OCI-LY7 (cell line): ENCODE results near the gene ATP5PD. TPM values are rescaled to one million over a fixed set of nuclear protein-coding genes. Genes with fewer than 3 reads are reported as not detected.

Experiments used
- BruUV-seq: library from RNA; stranded (reverse); fragments of 400-500 nt; replicated peaks from 2 replicates; lab custom pipeline; 2021; lab: Mats Ljungman, UMichigan
- CTCF ChIA-PET: fragments of 300-600 bp; sonication (Branson Sonifier 250); formaldehyde crosslinking; loops from one replicate; lab custom pipeline; 2022; ENCODE audit warnings: antibody characterized with exemption; ENCODE audit not compliant: unreplicated experiment; lab: Charles Lee
- POLR2A ChIA-PET: fragments of 300-600 bp; sonication (Branson Sonifier 250); formaldehyde crosslinking; loops from one replicate; lab custom pipeline; 2022; ENCODE audit warnings: antibody characterized with exemption; lab: Charles Lee
- DNase-seq: peaks from one replicate; pipeline ENCODE4 v3.0.0-alpha.2; 2015; ENCODE audit warnings: low spot score
- H2AFZ ChIP-seq: fragments of 200-600 bp; sonication (generic), shearing (Covaris generic); 2 replicates; pipeline ENCODE4 v1.6.1; 2014; ENCODE audit warnings: mild to moderate bottlenecking, antibody characterized with exemption, low read length, moderate library complexity
- H3K27ac ChIP-seq: fragments of 200-600 bp; sonication (generic); 2 replicates; pipeline ENCODE4 v1.5.1; 2014; ENCODE audit warnings: mixed run types, low read depth, mild to moderate bottlenecking, moderate library complexity, low read length, inconsistent platforms; ENCODE audit not compliant: poor library complexity, severe bottlenecking
- H3K36me3 ChIP-seq: fragments of 200-600 bp; sonication (generic); 2 replicates; pipeline ENCODE4 v1.6.1; 2014; ENCODE audit warnings: mild to moderate bottlenecking, antibody characterized with exemption, low read length, moderate library complexity, mixed read lengths; ENCODE audit not compliant: insufficient read depth
- H3K4me1 ChIP-seq: fragments of 200-600 bp; sonication (generic); 2 replicates; pipeline ENCODE4 v1.5.1; 2014; ENCODE audit warnings: mild to moderate bottlenecking, low read length; ENCODE audit not compliant: insufficient read depth, poor library complexity, severe bottlenecking
- H3K4me2 ChIP-seq: fragments of 200-600 bp; sonication (generic); 2 replicates; pipeline ENCODE4 v1.6.1; 2014; ENCODE audit warnings: mild to moderate bottlenecking, low read length
- H3K4me3 ChIP-seq: fragments of 200-600 bp; sonication (generic); 2 replicates; pipeline ENCODE4 v1.5.1; 2014; ENCODE audit warnings: mild to moderate bottlenecking, low read depth, low read length; ENCODE audit not compliant: poor library complexity, severe bottlenecking
- H3K79me2 ChIP-seq: fragments of 200-600 bp; sonication (generic); 2 replicates; pipeline ENCODE4 v1.6.1; 2016; ENCODE audit warnings: low read depth, mild to moderate bottlenecking, low read length, moderate library complexity, mixed read lengths; ENCODE audit not compliant: insufficient read depth
- H3K9me2 ChIP-seq: fragments of 200-600 bp; sonication (generic); 2 replicates; pipeline ENCODE4 v1.6.1; 2016; ENCODE audit warnings: mild to moderate bottlenecking, low read length, mixed read lengths; ENCODE audit not compliant: insufficient read depth
- H3K9me3 ChIP-seq: fragments of 200-600 bp; sonication (generic); 2 replicates; pipeline ENCODE4 v1.6.1; 2014; ENCODE audit warnings: mild to moderate bottlenecking, mixed run types, low read length, mixed read lengths
- H4K20me1 ChIP-seq: fragments of 200-600 bp; sonication (generic); 2 replicates; pipeline ENCODE4 v1.6.1; 2014; ENCODE audit warnings: mild to moderate bottlenecking, antibody characterized with exemption, low read length, moderate library complexity, mixed read lengths; ENCODE audit not compliant: insufficient read depth
- EZH2phosphoT487 ChIP-seq: fragments of 200-600 bp; sonication (generic); IDR thresholded peaks from 2 replicates; pipeline ENCODE4 v1.6.1; 2018; ENCODE audit warnings: low read depth, borderline replicate concordance, mild to moderate bottlenecking, mixed run types, antibody characterized with exemption, low read length, moderate library complexity, mixed read lengths
- intact Hi-C: fragments of 100-400 bp; cut with micrococcal nuclease; formaldehyde crosslinking; loops from one replicate; pipeline ENCODE4 v1.10.0; 2022; ENCODE audit not compliant: unreplicated experiment
- total RNA-seq, 2 experiments: library from RNA; depleted of rRNA in 1 of 2; stranded (reverse); fragments of >200 nt in 1 of 2; shearing (Covaris generic) in 1 of 2; gene quantifications; 2 replicates each; pipeline ENCODE4 v1.2.3, GENCODE V29; 2014 to 2022
- TF ChIP-seq, protein P1 (sequence below): fragments of 200-600 bp; sonication (generic); conservative IDR thresholded peaks from 2 replicates; pipeline ENCODE4 v1.5.1; 2014; ENCODE audit warnings: mild to moderate bottlenecking, antibody characterized with exemption, low read length, moderate library complexity, mixed read lengths

Gene ATP5PD
- total RNA-seq, 2 experiments from 2014 or later: 301 to 317 TPM

DNA sequence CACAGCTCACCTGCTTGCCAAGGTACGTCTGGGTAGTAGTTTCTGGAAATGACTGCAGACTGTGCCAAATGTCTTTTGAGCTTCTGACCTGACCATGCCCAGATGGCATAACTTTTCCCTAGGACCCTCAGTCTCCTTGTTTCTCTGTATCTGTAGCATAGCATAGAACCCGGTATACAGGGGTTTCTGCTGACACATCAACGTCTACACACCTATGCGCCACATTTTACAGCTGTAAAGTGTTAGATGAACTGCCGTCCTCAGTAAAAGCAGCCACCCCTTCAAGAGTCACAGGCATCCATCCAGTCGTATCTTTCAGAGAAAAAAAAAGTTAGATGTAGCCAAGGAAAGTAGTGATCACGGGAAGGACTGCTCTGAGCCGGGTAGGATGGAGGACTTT is 17.7 kb upstream of the ATP5PD start:
- H3K79me2 ChIP-seq: no peaks in the 10 kb centered on the region
- no peaks in the 10 kb centered on the region for H3K9me3 ChIP-seq
- no peak overlapping the region for H3K4me3 ChIP-seq
- CTCF ChIA-PET: interaction anchor here (1.1 kb wide), 1 partner anchor 27 kb away, joined by 3 read pairs; no protein-coding TSS in a partner anchor
- no peaks in the 10 kb centered on the region for H3K9me2 ChIP-seq
- BruUV-seq: no TSS peak
- H2AFZ ChIP-seq: no peak overlapping the region
- peaks cover 57% of the 10 kb centered on the region for H3K36me3 ChIP-seq
- POLR2A ChIA-PET: interaction anchor here (1.4 kb wide), 1 partner anchor 10 kb away, joined by 5 read pairs; no protein-coding TSS in a partner anchor
- H3K4me1 ChIP-seq: no peaks in the 10 kb centered on the region
- intact Hi-C loops: no loop called here
- no peak for DNase-seq
- no peaks in the 10 kb centered on the region for H4K20me1 ChIP-seq
- H3K4me2 ChIP-seq: no peak overlapping the region
- no peak overlapping the region for H3K27ac ChIP-seq
- TF ChIP-seq, protein P1, sequence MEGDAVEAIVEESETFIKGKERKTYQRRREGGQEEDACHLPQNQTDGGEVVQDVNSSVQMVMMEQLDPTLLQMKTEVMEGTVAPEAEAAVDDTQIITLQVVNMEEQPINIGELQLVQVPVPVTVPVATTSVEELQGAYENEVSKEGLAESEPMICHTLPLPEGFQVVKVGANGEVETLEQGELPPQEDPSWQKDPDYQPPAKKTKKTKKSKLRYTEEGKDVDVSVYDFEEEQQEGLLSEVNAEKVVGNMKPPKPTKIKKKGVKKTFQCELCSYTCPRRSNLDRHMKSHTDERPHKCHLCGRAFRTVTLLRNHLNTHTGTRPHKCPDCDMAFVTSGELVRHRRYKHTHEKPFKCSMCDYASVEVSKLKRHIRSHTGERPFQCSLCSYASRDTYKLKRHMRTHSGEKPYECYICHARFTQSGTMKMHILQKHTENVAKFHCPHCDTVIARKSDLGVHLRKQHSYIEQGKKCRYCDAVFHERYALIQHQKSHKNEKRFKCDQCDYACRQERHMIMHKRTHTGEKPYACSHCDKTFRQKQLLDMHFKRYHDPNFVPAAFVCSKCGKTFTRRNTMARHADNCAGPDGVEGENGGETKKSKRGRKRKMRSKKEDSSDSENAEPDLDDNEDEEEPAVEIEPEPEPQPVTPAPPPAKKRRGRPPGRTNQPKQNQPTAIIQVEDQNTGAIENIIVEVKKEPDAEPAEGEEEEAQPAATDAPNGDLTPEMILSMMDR: no peak
- TF ChIP-seq EZH2phosphoT487: no peak

DNA sequence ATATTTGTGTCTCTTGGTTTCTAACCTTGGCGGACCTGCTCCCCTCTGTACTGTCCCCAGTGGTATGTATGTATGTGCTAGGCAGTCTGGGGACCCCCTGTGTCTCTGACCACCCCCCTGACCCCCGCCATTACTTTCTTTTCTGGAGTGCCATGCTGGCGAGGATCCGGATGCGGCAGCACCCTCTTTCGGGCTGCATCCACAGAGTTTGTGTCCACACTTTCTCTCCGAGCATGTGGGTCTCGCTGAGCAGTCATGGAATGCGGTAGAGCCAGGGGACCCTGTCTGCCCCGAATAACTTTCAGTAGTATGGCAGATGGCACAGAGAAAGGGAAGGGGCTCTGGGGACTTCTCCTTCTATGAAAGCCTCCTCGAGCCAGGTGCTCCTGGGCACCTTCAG is 17.3 kb upstream of the ATP5PD start:
- intact Hi-C loops: no loop called here
- no TSS peak for BruUV-seq

DNA sequence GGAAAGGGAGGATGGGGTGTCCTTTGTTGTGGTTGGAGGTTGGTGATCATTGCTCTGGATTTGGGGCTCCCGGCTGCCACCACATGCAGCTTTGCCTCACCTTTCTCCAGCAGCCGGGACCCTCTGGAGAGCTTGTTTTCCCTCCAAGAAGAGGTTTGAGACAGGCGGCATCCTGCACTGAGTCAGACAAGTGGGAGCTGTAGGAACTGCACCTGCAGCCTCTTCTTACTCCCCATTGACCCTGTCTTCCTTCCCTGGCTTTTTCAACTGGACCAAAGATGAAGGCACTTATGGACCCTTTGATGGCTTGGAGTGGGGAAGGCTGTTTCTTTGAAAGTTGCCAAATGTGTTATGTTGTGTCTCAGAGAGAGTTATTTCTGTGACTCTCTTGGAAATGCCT is 16.9 kb upstream of the ATP5PD start:
- intact Hi-C loops: no loop called here
- H4K20me1 ChIP-seq: no peaks in the 10 kb centered on the region
- ChIA-PET POLR2A (interaction anchor here (1.4 kb wide), 1 partner anchor 10 kb away, joined by 5 read pairs; no protein-coding TSS in a partner anchor), CTCF (interaction anchor here (1.1 kb wide), 1 partner anchor 100 kb away, joined by 4 read pairs; no protein-coding TSS in a partner anchor)
- H3K4me3 ChIP-seq: no peak overlapping the region
- no peaks in the 10 kb centered on the region for H3K4me1 ChIP-seq
- H3K36me3 ChIP-seq: peaks cover 62% of the 10 kb centered on the region
- no peak for DNase-seq
- TF ChIP-seq EZH2phosphoT487: no peak
- TF ChIP-seq, protein P1: no peak
- H2AFZ ChIP-seq: no peak overlapping the region
- no TSS peak for BruUV-seq
- no peaks in the 10 kb centered on the region for H3K9me3 ChIP-seq
- H3K4me2 ChIP-seq: no peak overlapping the region
- no peaks in the 10 kb centered on the region for H3K79me2 ChIP-seq
- H3K27ac ChIP-seq: no peak overlapping the region
- H3K9me2 ChIP-seq: no peaks in the 10 kb centered on the region

More for the DNA sequence above, 17.3 kb upstream of the ATP5PD start:
- Histone ChIP-seq H3K36me3 (peaks cover 61% of the 10 kb centered on the region), H3K4me3 (no peak overlapping the region), H3K4me2 (no peak overlapping the region), H4K20me1 (no peaks in the 10 kb centered on the region), H3K4me1 (no peaks in the 10 kb centered on the region), H3K27ac (no peak overlapping the region), H3K79me2 (no peaks in the 10 kb centered on the region), H3K9me2 (no peaks in the 10 kb centered on the region), H2AFZ (no peak overlapping the region), H3K9me3 (no peaks in the 10 kb centered on the region)
- DNase-seq: no peak
- TF ChIP-seq, protein P1: no peak
- POLR2A ChIA-PET: interaction anchor here (1.4 kb wide), 1 partner anchor 10 kb away, joined by 5 read pairs; no protein-coding TSS in a partner anchor
- CTCF ChIA-PET: interaction anchor here (1.1 kb wide), 2 partner anchors 26 to 100 kb away, joined by 3 to 4 read pairs; no protein-coding TSS in a partner anchor
